GM12872 (cell line): ENCODE data around the gene ANO1.

Source experiments
- CTCF ChIP-seq: IDR thresholded peaks from 3 replicates; pipeline ENCODE4 v1.5.1; 2011; ENCODE audit warnings: low read depth, mild to moderate bottlenecking, low read length, moderate library complexity; ENCODE audit not compliant: insufficient read depth

ANO1 gene

GRCh38 chr11:70153133-70153727 lies 75.1 kb downstream of the ANO1 start:
- no peak for TF ChIP-seq CTCF

GRCh38 chr11:70155386-70155785 lies 77.3 kb downstream of the ANO1 start:
- TF ChIP-seq CTCF: no peak

- no peak for TF ChIP-seq CTCF
These were observed 78.3 kb downstream of the ANO1 start for GRCh38 chr11:70156291-70157037.

- peak; percentile 40; the same call in 2 of the 3 replicates for TF ChIP-seq CTCF
These were observed 80.1 kb downstream of the ANO1 start for GRCh38 chr11:70158201-70158600.

GRCh38 chr11:70158757-70159389 lies 80.8 kb downstream of the ANO1 start:
- TF ChIP-seq CTCF: no peak

- no peak for TF ChIP-seq CTCF
These were observed 81.8 kb downstream of the ANO1 start for GRCh38 chr11:70159627-70160570.
